Ovary (tissue), 3 donors: Measurements from ENCODE around the gene BLID.

Experiments
- EP300 ChIP-seq: sonication (generic); formaldehyde crosslinking; IDR thresholded peaks from one replicate; pipeline ENCODE4 v1.6.1; 2017; ENCODE audit warnings: antibody characterized with exemption
- POLR2A ChIP-seq: fragments of 450-650 bp; IDR thresholded peaks from one replicate; pipeline ENCODE4 v1.6.1; 2017; ENCODE audit warnings: antibody characterized with exemption, mild to moderate bottlenecking, moderate library complexity
- TF ChIP-seq, protein P1 (sequence below), 3 donors: fragments of 450-650 bp in 2 of 3; fragments of 200-600 bp in 1 of 3; IDR thresholded peaks; one replicate each; pipeline versions ENCODE4 v1.5.1 to v1.8.0; 2016 to 2022; ENCODE audit warnings: antibody characterized with exemption in 3 of 3, mild to moderate bottlenecking in 1 of 3
- donor health status: DM: no; HTN: no; CAD: no.

GRCh38 chr11:122085712-122086111 is 30.3 kb downstream of the BLID start:
- TF ChIP-seq, protein P1, sequence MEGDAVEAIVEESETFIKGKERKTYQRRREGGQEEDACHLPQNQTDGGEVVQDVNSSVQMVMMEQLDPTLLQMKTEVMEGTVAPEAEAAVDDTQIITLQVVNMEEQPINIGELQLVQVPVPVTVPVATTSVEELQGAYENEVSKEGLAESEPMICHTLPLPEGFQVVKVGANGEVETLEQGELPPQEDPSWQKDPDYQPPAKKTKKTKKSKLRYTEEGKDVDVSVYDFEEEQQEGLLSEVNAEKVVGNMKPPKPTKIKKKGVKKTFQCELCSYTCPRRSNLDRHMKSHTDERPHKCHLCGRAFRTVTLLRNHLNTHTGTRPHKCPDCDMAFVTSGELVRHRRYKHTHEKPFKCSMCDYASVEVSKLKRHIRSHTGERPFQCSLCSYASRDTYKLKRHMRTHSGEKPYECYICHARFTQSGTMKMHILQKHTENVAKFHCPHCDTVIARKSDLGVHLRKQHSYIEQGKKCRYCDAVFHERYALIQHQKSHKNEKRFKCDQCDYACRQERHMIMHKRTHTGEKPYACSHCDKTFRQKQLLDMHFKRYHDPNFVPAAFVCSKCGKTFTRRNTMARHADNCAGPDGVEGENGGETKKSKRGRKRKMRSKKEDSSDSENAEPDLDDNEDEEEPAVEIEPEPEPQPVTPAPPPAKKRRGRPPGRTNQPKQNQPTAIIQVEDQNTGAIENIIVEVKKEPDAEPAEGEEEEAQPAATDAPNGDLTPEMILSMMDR (IDR thresholded peaks at IDR 0.05) = no peak
- TF ChIP-seq POLR2A (no peak), EP300 (no peak)
